ENCODE data around the gene DMTF1.
"Not testable (repeated sequence)": the region's sequence is repeated elsewhere in the genome, so short reads cannot be mapped to it uniquely, and the experiment has no call there.

Gene DMTF1

GRCh38 chr7:87226495-87226894, 74.2 kb downstream of the DMTF1 start:
- no peak for DNase-seq (ENCODE audit: low read depth)

- no peak for DNase-seq (ENCODE audit: low read depth)
Measured at GRCh38 chr7:87231258-87231657, 79.0 kb downstream of the DMTF1 start.

GRCh38 chr7:87231711-87232110, 79.5 kb downstream of the DMTF1 start:
- DNase-seq (ENCODE audit: low read depth): no peak

- no peak for DNase-seq (ENCODE audit: low read depth)
Measured at GRCh38 chr7:87234949-87235348, 82.7 kb downstream of the DMTF1 start.

- DNase-seq (ENCODE audit: low read depth): not testable (repeated sequence)
Measured at GRCh38 chr7:87238464-87239051, 86.3 kb downstream of the DMTF1 start.

GRCh38 chr7:87245671-87246070, 93.4 kb downstream of the DMTF1 start:
- DNase-seq (ENCODE audit: low read depth): not testable (repeated sequence)
